ENCODE data around the gene OTOF.
A peak's percentile ranks its signal among the peaks of the same experiment; 100 is the strongest.

DNA sequence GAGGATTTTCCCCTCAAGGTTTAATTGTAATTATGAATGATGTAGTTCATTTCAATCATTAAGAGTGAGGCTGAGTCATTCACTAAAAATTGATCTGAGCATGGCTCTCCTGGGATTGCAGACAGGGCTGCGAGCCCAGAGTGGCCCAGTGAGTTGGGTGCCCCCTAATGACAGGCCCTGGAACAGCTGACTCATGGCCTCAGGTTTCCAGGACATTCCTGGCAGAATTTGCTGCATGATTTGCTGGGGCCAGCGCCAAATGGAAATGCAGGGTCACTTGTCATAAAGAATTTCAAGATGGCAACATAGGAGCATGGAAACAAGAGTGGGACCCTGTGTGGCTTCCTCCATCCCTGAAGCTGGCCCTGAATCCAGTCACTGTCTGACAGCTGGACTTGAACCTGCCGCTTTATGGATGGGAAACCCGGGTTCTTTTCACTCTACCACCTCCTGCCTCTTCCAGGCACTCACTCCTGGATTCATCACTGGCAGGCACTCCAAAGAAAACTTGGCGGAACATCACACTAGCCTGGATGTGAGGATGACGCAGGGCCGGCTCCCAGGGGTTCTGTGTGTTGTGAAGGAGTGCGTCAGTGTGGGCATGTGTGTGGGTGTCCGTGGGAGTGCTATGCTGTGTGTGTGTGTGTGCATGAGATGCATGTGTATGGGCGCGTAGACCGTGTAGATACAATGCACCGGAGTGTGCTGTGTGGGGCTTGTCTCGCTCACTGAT, 15.2 kb downstream of the OTOF start:
- peak; percentile 61 to 65 for TF ChIP-seq CTCF (IDR thresholded peaks at IDR 0.05; ENCODE audit: extremely low read depth in 1 of 2, insufficient read depth in 1 of 2, low read depth in 1 of 2, low read length in 2 of 2)
- TF ChIP-seq, protein P1, sequence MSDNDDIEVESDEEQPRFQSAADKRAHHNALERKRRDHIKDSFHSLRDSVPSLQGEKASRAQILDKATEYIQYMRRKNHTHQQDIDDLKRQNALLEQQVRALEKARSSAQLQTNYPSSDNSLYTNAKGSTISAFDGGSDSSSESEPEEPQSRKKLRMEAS (IDR thresholded peaks at IDR 0.05; ENCODE audit: insufficient read depth, insufficient read length): no peak

Measured in endothelial cell of umbilical vein (primary cell).